Measurements from ENCODE around the gene NAA60.

GRCh38 chr16:3459401-3460090 lies 16.1 kb downstream of the NAA60 start:
- no peak for TF ChIP-seq CTCF (IDR thresholded peaks at IDR 0.05)
- no peak for TF ChIP-seq POLR2A (IDR thresholded peaks at IDR 0.05)

Data from body of pancreas (tissue), 4 donors.